DOHH2 (cell line): ENCODE results near the gene PIP4K2C.

Experiments used
- CTCF ChIP-seq: fragments of 200-600 bp; sonication (generic); IDR thresholded peaks from one replicate; pipeline ENCODE4 v1.5.1; 2014; ENCODE audit warnings: antibody characterized with exemption, mild to moderate bottlenecking, low read depth, low read length; ENCODE audit not compliant: poor library complexity, severe bottlenecking
- EZH2phosphoT487 ChIP-seq: fragments of 200-600 bp; sonication (generic); IDR thresholded peaks from 2 replicates; pipeline ENCODE4 v1.6.1; 2017; ENCODE audit warnings: borderline replicate concordance, mild to moderate bottlenecking, antibody characterized with exemption, low read length, moderate library complexity, mixed read lengths

GRCh38 chr12:57606821-57607220, 15.8 kb downstream of the PIP4K2C start:
- no peak for TF ChIP-seq CTCF
- no peak for TF ChIP-seq EZH2phosphoT487
